ENCODE measurements around the gene EFEMP2.

EFEMP2 gene

GRCh38 chr11:65919141-65919572, 46.6 kb upstream of the EFEMP2 start, which contains the start of gene DRAP1:
DRAP1 (plus strand) TSS chr11:65919426; CDS start chr11:65919502, 76 bp downstream.
- Histone ChIP-seq H3K4me1 (peaks cover 14% of the 10 kb centered on the region), H3K9me3 (no peaks in the 10 kb centered on the region), H3K36me3 (no peaks in the 10 kb centered on the region), H3K4me3 (ENCODE audit: low read depth, low read length) (peak within 1 kb of the TSS; percentile 98), H3K27me3 (no peaks in the 10 kb centered on the region)
- peak; percentile 99 for DNase-seq
- TF ChIP-seq, protein P1, sequence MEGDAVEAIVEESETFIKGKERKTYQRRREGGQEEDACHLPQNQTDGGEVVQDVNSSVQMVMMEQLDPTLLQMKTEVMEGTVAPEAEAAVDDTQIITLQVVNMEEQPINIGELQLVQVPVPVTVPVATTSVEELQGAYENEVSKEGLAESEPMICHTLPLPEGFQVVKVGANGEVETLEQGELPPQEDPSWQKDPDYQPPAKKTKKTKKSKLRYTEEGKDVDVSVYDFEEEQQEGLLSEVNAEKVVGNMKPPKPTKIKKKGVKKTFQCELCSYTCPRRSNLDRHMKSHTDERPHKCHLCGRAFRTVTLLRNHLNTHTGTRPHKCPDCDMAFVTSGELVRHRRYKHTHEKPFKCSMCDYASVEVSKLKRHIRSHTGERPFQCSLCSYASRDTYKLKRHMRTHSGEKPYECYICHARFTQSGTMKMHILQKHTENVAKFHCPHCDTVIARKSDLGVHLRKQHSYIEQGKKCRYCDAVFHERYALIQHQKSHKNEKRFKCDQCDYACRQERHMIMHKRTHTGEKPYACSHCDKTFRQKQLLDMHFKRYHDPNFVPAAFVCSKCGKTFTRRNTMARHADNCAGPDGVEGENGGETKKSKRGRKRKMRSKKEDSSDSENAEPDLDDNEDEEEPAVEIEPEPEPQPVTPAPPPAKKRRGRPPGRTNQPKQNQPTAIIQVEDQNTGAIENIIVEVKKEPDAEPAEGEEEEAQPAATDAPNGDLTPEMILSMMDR (IDR thresholded peaks at IDR 0.05; ENCODE audit: low read depth, low read length), result no peak

DNA sequence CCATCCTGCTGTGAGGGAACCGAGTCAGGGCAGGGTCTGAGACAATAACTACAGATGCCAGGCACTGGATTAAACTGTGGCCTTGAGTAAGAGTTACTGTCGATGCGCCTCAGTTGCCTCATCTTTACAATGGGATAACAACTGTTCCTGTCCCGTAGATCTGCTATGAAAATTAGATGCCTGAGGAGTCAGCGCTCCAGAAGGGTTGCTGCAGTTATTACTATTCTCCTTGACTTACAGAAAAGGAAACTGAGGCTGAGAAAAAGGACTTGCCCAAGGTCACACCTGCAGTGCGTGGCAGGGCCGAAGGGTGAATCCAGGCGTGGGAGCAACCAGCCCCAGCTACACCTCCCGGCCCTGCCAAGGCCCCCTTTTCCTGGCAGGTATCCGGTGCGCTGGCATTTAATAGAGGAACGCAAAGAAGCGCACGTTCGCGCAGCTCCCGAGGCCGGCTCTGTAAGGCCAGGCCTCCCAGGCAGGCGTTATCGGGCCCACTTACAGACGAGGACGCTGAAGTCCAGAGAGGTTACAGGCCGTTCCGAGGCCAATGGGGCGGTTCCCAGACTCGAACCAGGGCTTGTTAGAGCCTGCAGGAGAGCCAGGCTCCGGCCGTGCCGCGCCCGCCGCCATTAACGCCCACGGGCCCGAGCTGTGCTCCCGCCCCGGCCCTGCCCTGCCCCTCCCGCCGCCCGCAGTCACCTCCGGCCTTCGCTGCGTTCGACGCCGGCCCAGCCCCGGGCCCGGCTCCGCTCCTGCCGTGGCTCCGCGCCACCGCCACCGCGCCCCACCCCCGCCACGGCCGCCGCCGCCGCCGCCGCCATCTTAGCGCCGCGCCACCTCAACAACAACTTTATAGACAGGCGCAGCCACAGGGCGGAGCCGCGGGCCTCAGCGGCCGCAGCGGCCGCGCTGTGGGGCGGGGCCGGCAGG, 45.9 kb upstream of the EFEMP2 start, which contains the start of gene C11orf68:
Gene C11orf68 (minus strand): TSS at position 852 of the 930 bp plus-strand sequence. CDS start 31 bp downstream, at position 821.
- no peak for DNase-seq
- Histone ChIP-seq H3K4me1 (peaks cover 14% of the 10 kb centered on the region), H3K27me3 (no peaks in the 10 kb centered on the region), H3K36me3 (no peaks in the 10 kb centered on the region), H3K4me3 (ENCODE audit: low read depth, low read length) (peak within 1 kb of the TSS; percentile 98), H3K9me3 (no peaks in the 10 kb centered on the region)
- TF ChIP-seq, protein P1 (IDR thresholded peaks at IDR 0.05; ENCODE audit: low read depth, low read length), result no peak

DNA sequence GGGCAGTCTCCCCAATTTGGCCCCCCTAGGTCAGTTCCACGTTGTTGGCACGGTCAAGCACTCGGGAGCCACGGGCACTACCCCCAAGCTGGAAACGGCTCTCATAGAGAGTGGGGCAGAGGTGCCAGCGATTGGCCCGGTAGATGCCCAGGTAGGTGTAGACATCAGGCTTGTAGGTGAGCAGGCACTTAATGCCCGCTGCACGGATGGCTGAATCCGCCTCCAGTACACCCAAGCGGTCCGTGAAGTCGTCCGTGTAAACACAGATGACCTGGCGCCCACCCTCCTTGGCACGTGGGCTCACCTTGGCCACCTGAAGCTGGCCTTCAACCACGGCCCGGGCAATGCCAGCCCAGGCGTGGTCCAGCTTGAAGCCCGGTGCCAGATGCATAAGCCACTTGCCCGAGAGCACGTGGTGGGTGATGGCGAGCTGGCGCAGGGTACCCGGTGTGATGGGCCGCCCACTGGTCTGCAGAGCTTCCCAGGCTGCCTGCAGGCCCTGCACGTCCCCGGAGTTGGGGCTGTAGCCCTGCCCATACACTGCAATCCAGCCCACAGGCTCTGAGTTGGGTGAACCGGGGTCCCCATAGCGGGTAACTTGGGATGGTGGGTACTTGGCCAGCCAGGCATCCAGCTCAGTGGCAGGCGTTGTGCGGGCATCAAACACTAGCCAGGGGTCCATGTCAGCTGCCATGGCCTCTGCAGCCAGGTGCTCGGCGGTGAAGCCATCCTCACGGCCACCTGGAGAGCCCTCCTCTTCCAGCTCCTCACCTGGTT, 45.0 kb upstream of the EFEMP2 start:
- H3K4me3 ChIP-seq (ENCODE audit: low read depth, low read length), result peak overlapping the region; percentile 98
- no peak for DNase-seq
- TF ChIP-seq, protein P1 (IDR thresholded peaks at IDR 0.05; ENCODE audit: low read depth, low read length), result no peak
- H3K9me3 ChIP-seq, result no peaks in the 10 kb centered on the region
- H3K36me3 ChIP-seq, result no peaks in the 10 kb centered on the region
- H3K27me3 ChIP-seq, result no peaks in the 10 kb centered on the region
- H3K4me1 ChIP-seq, result peaks cover 14% of the 10 kb centered on the region

- Histone ChIP-seq H3K4me1 (peaks cover 14% of the 10 kb centered on the region), H3K36me3 (no peaks in the 10 kb centered on the region), H3K27me3 (no peaks in the 10 kb centered on the region), H3K9me3 (no peaks in the 10 kb centered on the region), H3K4me3 (ENCODE audit: low read depth, low read length) (no peak overlapping the region)
- TF ChIP-seq, protein P1 (IDR thresholded peaks at IDR 0.05; ENCODE audit: low read depth, low read length), result no peak
- DNase-seq, result no peak
These were observed 44.5 kb upstream of the EFEMP2 start for GRCh38 chr11:65917077-65917433.

- TF ChIP-seq, protein P1 (IDR thresholded peaks at IDR 0.05; ENCODE audit: low read depth, low read length), result no peak
- Histone ChIP-seq H3K4me3 (ENCODE audit: low read depth, low read length) (no peak overlapping the region), H3K27me3 (no peaks in the 10 kb centered on the region), H3K9me3 (no peaks in the 10 kb centered on the region), H3K4me1 (peaks cover 14% of the 10 kb centered on the region), H3K36me3 (no peaks in the 10 kb centered on the region)
- DNase-seq, result no peak
These were observed 43.8 kb upstream of the EFEMP2 start for GRCh38 chr11:65916391-65916790.
